SKM-1 (cell line): Measurements from ENCODE around the gene USP14.

Experiments used
- DNase-seq: peaks from one replicate; lab custom pipeline; 2025; ENCODE audit not compliant: unreplicated experiment; lab: John Stamatoyannopoulos, UW

The USP14 gene

GRCh38 chr18:225745-226144 is 67.4 kb downstream of the USP14 start:
- DNase-seq, result no peak

GRCh38 chr18:227374-227773 is 69.0 kb downstream of the USP14 start:
- no peak for DNase-seq

- DNase-seq, result no peak
Measured at GRCh38 chr18:227902-228301, 69.5 kb downstream of the USP14 start.

- DNase-seq, result no peak
Measured at GRCh38 chr18:228586-228985, 70.2 kb downstream of the USP14 start.

- no peak for DNase-seq
Measured at GRCh38 chr18:231563-231962, 73.2 kb downstream of the USP14 start.

- DNase-seq, result no peak
Measured at GRCh38 chr18:240175-240574, 81.8 kb downstream of the USP14 start.

- no peak for DNase-seq
Measured at GRCh38 chr18:245282-245847, 87.0 kb downstream of the USP14 start.

- no peak for DNase-seq
Measured at GRCh38 chr18:248053-248452, 89.7 kb downstream of the USP14 start.

GRCh38 chr18:250685-251084 is 92.3 kb downstream of the USP14 start:
- no peak for DNase-seq

- DNase-seq, result no peak
Measured at GRCh38 chr18:251572-251971, 93.2 kb downstream of the USP14 start.

- no peak for DNase-seq
Measured at GRCh38 chr18:253121-253520, 94.8 kb downstream of the USP14 start.

- no peak for DNase-seq
Measured at GRCh38 chr18:255171-255570, 96.8 kb downstream of the USP14 start.

GRCh38 chr18:260547-260946 is 102.2 kb downstream of the USP14 start:
- DNase-seq, result no peak

- no peak for DNase-seq
Measured at GRCh38 chr18:261398-262073, 103.2 kb downstream of the USP14 start.
